Thyroid gland (tissue), 4 donors: Measurements from ENCODE around the gene BCL6B. TPM values are rescaled to one million over a fixed set of nuclear protein-coding genes. Genes with fewer than 3 reads are reported as not detected.

Experiments
- DNase-seq, 2 donors: peaks; one replicate each; pipeline ENCODE4 v3.0.0-alpha.2; 2019
- H3K27ac ChIP-seq, 3 donors: fragments of 200-600 bp; sonication (generic); 1 replicate in 2 of 3; 2 replicates in 1 of 3; pipeline ENCODE4 v1.5.1; 2016 to 2019; ENCODE audit warnings: mild to moderate bottlenecking in 1 of 3, moderate library complexity in 1 of 3
- H3K27me3 ChIP-seq: fragments of 200-600 bp; sonication (generic); one replicate; pipeline ENCODE4 v1.5.1; 2019
- H3K36me3 ChIP-seq, 2 donors: fragments of 200-600 bp; sonication (generic); one replicate each; pipeline ENCODE4 v1.5.1; 2016 to 2019
- H3K4me1 ChIP-seq, 2 donors: fragments of 200-600 bp; sonication (generic); one replicate each; pipeline ENCODE4 v1.5.1; 2017 to 2019
- H3K4me3 ChIP-seq, 3 donors: fragments of 200-600 bp; sonication (generic); replicated peaks in 1 of 3; 1 replicate in 2 of 3; 2 replicates in 1 of 3; pipeline ENCODE4 v1.5.1; 2016; ENCODE audit warnings: mild to moderate bottlenecking in 1 of 3
- H3K9me3 ChIP-seq: fragments of 200-600 bp; sonication (generic); one replicate; pipeline ENCODE4 v1.5.1; 2017
- POLR2A ChIP-seq, 2 donors: fragments of 450-650 bp; IDR thresholded peaks; one replicate each; pipeline ENCODE4 v1.6.1; 2017; ENCODE audit warnings: antibody characterized with exemption in 2 of 2, mild to moderate bottlenecking in 2 of 2, moderate library complexity in 1 of 2
- WGBS, 2 donors: methylation state at CpG; one replicate each; pipeline ENCODE4 v1.1.5; 2017; 5-methylcytosine and 5-hydroxymethylcytosine counted together
- intact Hi-C: fragments of 100-400 bp; cut with DNase I; formaldehyde crosslinking; loops from one replicate; pipeline ENCODE4 v1.15.1; 2023
- total RNA-seq, 4 donors: library from RNA; depleted of rRNA; stranded (reverse); fragments of >200 nt; gene quantifications; one replicate each; pipeline ENCODE4 v1.2.3, GENCODE V29; 2016
- TF ChIP-seq, protein P1 (sequence below), 6 experiments: fragments of 200-600 bp in 3 of 6; fragments of 450-650 bp in 3 of 6; sonication (generic) in 3 of 6; IDR thresholded peaks; one replicate each; pipeline ENCODE4 v1.5.1; 2016 to 2019; ENCODE audit warnings: antibody characterized with exemption in 6 of 6, mild to moderate bottlenecking in 2 of 6, inconsistent platforms in 1 of 6, moderate library complexity in 1 of 6

BCL6B gene
- total RNA-seq, 4 donors from 2014 or later, result 3.1 to 18.9 (median 7.6) TPM

DNA sequence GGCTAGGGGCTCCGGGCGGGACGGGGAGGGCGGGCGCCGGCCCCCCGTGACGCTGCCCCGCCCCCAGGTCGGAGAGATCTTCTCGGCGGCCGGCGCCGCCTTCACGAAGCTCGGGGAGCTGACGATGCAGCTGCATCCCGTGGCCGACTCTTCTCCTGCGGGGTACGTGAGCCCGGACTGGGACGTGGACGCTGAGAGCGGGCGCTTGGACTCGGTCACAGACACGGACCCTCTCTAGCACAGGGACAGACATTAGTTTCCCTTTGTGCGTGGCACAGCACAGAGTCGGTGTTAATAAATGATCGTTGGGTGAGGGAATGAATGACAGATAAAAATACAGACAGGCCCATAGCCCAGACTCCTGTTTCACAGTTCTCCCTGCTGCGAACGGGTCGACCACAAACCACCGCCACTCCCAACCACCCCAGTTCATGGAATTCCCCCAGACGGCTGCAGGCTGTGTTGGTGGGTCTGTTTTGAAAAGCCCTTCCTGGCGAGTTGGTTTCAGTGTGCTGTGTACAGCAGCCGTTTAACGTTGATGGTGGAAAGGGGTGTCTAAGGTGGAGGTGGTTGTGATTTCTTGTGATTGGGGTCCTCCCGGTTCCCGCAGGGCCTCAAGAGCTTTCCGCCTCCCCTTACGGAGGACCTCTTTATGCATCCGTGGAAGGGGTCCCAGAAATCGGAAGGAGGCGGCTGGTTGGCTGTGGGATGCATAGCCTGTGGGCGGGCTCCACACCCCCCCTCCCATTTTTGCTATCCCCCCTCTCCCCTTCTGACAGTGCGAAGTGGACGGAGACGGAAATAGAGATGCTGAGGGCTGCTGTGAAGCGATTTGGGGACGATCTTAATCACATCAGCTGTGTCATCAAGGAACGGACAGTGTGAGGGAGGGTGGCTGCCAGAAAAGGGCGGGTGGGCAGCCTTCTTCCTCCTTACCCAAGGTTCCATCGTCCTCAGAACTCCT, 7.6 kb upstream of the BCL6B start:
- no peaks in the 10 kb centered on the region for H3K9me3 ChIP-seq
- H3K27ac ChIP-seq, result peak overlapping the region; percentile 92 to 98 (median 94)
- no peaks in the 10 kb centered on the region for H3K36me3 ChIP-seq
- peak overlapping the region in 2 of 3 donors; percentile 5 to 73 for H3K4me3 ChIP-seq
- no peaks in the 10 kb centered on the region for H3K27me3 ChIP-seq
- TF ChIP-seq, protein P1, sequence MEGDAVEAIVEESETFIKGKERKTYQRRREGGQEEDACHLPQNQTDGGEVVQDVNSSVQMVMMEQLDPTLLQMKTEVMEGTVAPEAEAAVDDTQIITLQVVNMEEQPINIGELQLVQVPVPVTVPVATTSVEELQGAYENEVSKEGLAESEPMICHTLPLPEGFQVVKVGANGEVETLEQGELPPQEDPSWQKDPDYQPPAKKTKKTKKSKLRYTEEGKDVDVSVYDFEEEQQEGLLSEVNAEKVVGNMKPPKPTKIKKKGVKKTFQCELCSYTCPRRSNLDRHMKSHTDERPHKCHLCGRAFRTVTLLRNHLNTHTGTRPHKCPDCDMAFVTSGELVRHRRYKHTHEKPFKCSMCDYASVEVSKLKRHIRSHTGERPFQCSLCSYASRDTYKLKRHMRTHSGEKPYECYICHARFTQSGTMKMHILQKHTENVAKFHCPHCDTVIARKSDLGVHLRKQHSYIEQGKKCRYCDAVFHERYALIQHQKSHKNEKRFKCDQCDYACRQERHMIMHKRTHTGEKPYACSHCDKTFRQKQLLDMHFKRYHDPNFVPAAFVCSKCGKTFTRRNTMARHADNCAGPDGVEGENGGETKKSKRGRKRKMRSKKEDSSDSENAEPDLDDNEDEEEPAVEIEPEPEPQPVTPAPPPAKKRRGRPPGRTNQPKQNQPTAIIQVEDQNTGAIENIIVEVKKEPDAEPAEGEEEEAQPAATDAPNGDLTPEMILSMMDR (IDR thresholded peaks at IDR 0.05), result no peak
- TF ChIP-seq POLR2A (IDR thresholded peaks at IDR 0.05), result peak in 1 of 2 donors; percentile 56
- DNase-seq, result no peak
- WGBS, 2 donors, result 30 to 38% methylated on average over 25 to 33 of the region's 56 CpGs
- H3K4me1 ChIP-seq, result peaks cover 35 to 52% of the 10 kb centered on the region in 2 donors
- intact Hi-C loops, result no loop called here

DNA sequence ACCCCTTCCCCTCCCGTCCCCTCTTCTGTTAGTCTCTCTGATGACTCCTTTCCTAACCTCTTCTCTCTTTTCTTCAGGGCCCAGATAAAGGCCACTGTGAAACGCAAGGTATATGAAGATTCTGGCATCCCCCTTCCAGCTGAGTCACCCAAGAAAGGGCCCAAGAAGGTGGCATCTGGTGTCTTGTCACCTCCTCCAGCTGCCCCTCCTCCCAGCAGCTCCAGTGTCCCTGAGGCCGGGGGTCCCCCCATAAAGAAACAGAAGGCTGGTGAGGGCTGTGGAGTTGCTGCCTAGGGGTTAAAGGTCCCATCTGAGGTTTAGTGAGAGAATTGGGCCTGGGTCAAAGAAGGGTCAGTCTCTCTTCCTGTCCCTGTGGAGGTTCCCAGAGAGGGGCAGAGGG, 6.4 kb upstream of the BCL6B start:
- Histone ChIP-seq H3K27ac (peak overlapping the region in 2 of 3 donors; percentile 27 to 98), H3K4me1 (peaks cover 24 to 52% of the 10 kb centered on the region in 2 donors), H3K9me3 (no peaks in the 10 kb centered on the region), H3K4me3 (no peak overlapping the region), H3K27me3 (no peaks in the 10 kb centered on the region), H3K36me3 (no peaks in the 10 kb centered on the region)
- TF ChIP-seq, protein P1 (IDR thresholded peaks at IDR 0.05), result no peak
- no peak for TF ChIP-seq POLR2A (IDR thresholded peaks at IDR 0.05)
- no peak for DNase-seq
- intact Hi-C loops, result no loop called here
- 91 to 93% methylated on average over 3 of the region's 3 CpGs for WGBS, 2 donors

DNA sequence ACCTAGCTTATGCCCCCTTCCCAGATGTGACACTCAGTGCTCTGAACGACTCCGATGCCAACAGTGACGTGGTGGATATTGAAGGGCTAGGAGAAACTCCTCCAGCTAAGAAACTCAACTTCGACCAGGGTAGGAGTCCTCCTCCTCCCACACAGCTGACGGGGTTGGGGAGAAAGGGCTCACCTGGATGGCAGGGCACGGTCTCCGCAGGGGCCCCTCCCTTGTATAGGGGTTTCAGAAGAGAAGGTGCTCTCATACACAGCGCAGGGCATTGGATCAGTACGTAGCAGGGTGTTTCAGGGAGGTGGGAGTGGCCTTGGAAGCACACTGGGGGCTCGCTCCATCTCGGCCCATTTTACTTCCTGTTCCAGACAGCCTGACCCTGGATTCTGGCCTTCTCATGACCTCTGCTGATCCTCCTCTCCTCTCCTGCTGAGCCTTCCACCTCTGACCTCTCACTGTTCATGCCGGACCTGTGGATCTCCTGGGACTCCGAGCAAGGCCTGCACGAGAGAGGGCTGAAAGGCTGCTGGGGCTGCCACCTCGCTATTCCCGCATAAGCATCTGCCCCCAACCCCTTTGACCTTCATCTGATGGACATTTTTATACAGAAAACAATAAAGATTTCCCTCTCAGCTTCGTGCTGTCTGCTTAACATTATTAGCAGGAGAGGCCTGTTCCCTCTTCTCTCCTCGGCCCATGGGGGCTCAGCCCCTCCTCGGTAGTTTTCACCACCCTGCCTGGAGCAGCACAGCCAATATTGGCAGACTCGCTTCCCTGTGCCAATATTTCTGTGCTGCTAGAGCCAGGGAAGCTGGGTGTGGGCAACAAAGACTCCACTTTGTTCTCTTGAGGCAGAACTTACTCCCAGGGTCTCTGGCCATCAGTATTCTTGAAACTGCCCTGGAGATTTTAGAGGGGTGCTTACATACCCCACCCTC, 5.7 kb upstream of the BCL6B start:
- no peaks in the 10 kb centered on the region for H3K36me3 ChIP-seq
- intact Hi-C loops, result no loop called here
- peak overlapping the region in 2 of 3 donors; percentile 85 to 98 for H3K27ac ChIP-seq
- TF ChIP-seq, protein P1 (IDR thresholded peaks at IDR 0.05), result no peak
- TF ChIP-seq POLR2A (IDR thresholded peaks at IDR 0.05), result no peak
- peaks cover 25 to 57% of the 10 kb centered on the region in 2 donors for H3K4me1 ChIP-seq
- H3K9me3 ChIP-seq, result no peaks in the 10 kb centered on the region
- 86 to 91% methylated on average over 19 to 20 of the region's 20 CpGs for WGBS, 2 donors
- DNase-seq, result no peak
- no peaks in the 10 kb centered on the region for H3K27me3 ChIP-seq
- no peak overlapping the region for H3K4me3 ChIP-seq

DNA sequence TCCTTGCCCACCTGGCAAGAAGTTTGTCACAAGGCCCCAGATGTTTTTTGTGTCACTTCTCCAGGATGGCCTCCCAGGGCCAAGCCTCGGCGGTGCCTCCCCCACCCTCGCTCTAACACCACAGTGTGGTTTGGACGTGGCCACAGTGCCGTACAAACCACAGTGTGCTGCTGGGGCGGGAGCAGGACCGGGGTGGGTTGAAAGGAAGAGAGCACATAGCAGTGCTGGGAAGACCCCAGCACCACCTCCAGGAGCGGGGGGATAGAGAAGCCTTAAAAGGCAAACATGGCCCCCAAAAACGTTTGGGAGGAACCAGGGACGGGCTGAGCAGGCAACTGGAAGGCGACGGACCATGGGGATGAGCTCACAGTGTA, 5.0 kb upstream of the BCL6B start:
- 70 to 73% methylated on average over 12 of the region's 12 CpGs for WGBS, 2 donors
- H3K9me3 ChIP-seq, result no peaks in the 10 kb centered on the region
- TF ChIP-seq, protein P1 (IDR thresholded peaks at IDR 0.05), result no peak
- TF ChIP-seq POLR2A (IDR thresholded peaks at IDR 0.05), result no peak
- H3K36me3 ChIP-seq, result no peaks in the 10 kb centered on the region
- H3K27ac ChIP-seq, result peak overlapping the region in 2 of 3 donors; percentile 84 to 85
- DNase-seq, result no peak
- no peaks in the 10 kb centered on the region for H3K27me3 ChIP-seq
- peaks cover 25 to 64% of the 10 kb centered on the region in 2 donors for H3K4me1 ChIP-seq
- intact Hi-C loops, result no loop called here
- H3K4me3 ChIP-seq, result no peak overlapping the region
